Sigmoid colon (tissue), 7 donors: ENCODE results near the gene RHBDF2. TPM values are rescaled to one million over a fixed set of nuclear protein-coding genes. Genes with fewer than 3 reads are reported as not detected.

Experiments
- DNase-seq: peaks from one replicate; pipeline ENCODE4 v3.0.0-alpha.2; 2019
- H3K27ac ChIP-seq, 4 donors: fragments of 200-600 bp; sonication (generic); one replicate each; pipeline ENCODE4 v1.5.1; 2016 to 2019; ENCODE audit warnings: mild to moderate bottlenecking in 1 of 4
- H3K27me3 ChIP-seq, 3 donors: fragments of 200-600 bp; sonication (generic); one replicate each; pipeline ENCODE4 v1.5.1; 2019; ENCODE audit warnings: mild to moderate bottlenecking in 1 of 3
- H3K36me3 ChIP-seq, 4 donors: fragments of 200-600 bp; sonication (generic); one replicate each; pipeline ENCODE4 v1.5.1; 2016 to 2019
- H3K4me1 ChIP-seq, 4 donors: fragments of 200-600 bp; sonication (generic); one replicate each; pipeline ENCODE4 v1.5.1; 2017 to 2019
- H3K4me3 ChIP-seq, 4 donors: fragments of 200-600 bp; sonication (generic); one replicate each; pipeline ENCODE4 v1.5.1; 2017 to 2019; ENCODE audit warnings: mild to moderate bottlenecking in 2 of 4, moderate library complexity in 1 of 4
- H3K9me3 ChIP-seq, 4 donors: fragments of 200-600 bp in 3 of 4; sonication (generic) in 3 of 4; one replicate each; pipeline versions ENCODE4 v1.5.1 to v1.6.1; 2013 to 2019
- EP300 ChIP-seq, 4 donors: sonication (generic); formaldehyde crosslinking; IDR thresholded peaks; one replicate each; pipeline ENCODE4 v1.6.1; 2017; ENCODE audit warnings: antibody characterized with exemption in 4 of 4
- POLR2A ChIP-seq, 2 donors: fragments of 450-650 bp; IDR thresholded peaks; one replicate each; pipeline ENCODE4 v1.6.1; 2016; ENCODE audit warnings: antibody characterized with exemption in 2 of 2, mild to moderate bottlenecking in 2 of 2, moderate library complexity in 2 of 2
- POLR2AphosphoS5 ChIP-seq, 4 donors: sonication (generic); formaldehyde crosslinking; IDR thresholded peaks; one replicate each; pipeline ENCODE4 v1.6.1; 2017; ENCODE audit warnings: antibody characterized with exemption in 4 of 4
- WGBS, 2 donors: extraction: QIAGEN DNeasy Blood & Tissue Kit; methylation state at CpG; one replicate each; pipeline ENCODE4 v1.1.7; 2013; 5-methylcytosine and 5-hydroxymethylcytosine counted together
- intact Hi-C: fragments of 100-400 bp; cut with DNase I; formaldehyde crosslinking; loops from one replicate; pipeline ENCODE4 v1.15.1; 2023
- polyA plus RNA-seq, 3 donors: library from polyadenylated mRNA; stranded (reverse); fragments of 200-250 nt; gene quantifications; one replicate each; pipeline ENCODE4 v1.2.3, GENCODE V29; 2013
- total RNA-seq, 4 donors: library from RNA; depleted of rRNA; stranded (reverse); fragments of >200 nt; gene quantifications; one replicate each; pipeline ENCODE4 v1.1.0, GENCODE V29; 2016
- TF ChIP-seq, protein P1 (sequence below), 4 experiments: fragments of 450-650 bp in 3 of 4; fragments of 200-600 bp in 1 of 4; IDR thresholded peaks; one replicate each; pipeline ENCODE4 v1.5.1; 2016 to 2019; ENCODE audit warnings: antibody characterized with exemption in 4 of 4, mild to moderate bottlenecking in 3 of 4, moderate library complexity in 2 of 4
- donor health status: healthy with polysubstance abuse.
- donor health status: Bipolar disorder and iron deficiency.
- donor health status: healthy.

The RHBDF2 gene
- total and polyA plus RNA-seq, 7 donors, result 1.2 to 35.7 (median 11.1) TPM

DNA sequence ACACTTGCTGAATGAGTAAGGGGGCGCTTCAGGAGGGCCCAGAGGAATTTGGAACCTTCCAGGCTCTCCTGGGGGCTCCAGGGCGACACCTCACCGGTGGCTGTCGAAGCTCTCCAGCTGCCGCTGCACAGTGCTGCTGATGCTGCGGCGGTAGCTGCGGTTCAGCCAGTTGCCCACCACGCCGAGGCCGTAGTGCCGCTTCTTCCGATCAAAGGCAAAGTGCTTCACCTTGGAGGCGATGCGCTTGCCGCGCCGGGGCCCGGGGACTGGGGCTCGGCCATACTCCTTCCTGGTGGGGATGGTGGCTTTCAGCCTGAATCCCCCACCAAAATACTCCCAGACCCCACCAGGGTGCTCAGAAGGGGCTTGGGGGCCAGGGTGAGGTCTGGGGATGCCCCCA is 24.5 kb downstream of the RHBDF2 start:
- H3K9me3 ChIP-seq, result no peaks in the 10 kb centered on the region
- no peaks in the 10 kb centered on the region for H3K4me1 ChIP-seq
- DNase-seq, result no peak
- H3K27ac ChIP-seq, result no peak overlapping the region
- TF ChIP-seq, protein P1, sequence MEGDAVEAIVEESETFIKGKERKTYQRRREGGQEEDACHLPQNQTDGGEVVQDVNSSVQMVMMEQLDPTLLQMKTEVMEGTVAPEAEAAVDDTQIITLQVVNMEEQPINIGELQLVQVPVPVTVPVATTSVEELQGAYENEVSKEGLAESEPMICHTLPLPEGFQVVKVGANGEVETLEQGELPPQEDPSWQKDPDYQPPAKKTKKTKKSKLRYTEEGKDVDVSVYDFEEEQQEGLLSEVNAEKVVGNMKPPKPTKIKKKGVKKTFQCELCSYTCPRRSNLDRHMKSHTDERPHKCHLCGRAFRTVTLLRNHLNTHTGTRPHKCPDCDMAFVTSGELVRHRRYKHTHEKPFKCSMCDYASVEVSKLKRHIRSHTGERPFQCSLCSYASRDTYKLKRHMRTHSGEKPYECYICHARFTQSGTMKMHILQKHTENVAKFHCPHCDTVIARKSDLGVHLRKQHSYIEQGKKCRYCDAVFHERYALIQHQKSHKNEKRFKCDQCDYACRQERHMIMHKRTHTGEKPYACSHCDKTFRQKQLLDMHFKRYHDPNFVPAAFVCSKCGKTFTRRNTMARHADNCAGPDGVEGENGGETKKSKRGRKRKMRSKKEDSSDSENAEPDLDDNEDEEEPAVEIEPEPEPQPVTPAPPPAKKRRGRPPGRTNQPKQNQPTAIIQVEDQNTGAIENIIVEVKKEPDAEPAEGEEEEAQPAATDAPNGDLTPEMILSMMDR (IDR thresholded peaks at IDR 0.05), result no peak
- H3K36me3 ChIP-seq, result peaks cover 0 to 3% (median 2%) of the 10 kb centered on the region in 4 donors
- WGBS, 2 donors, result 97% methylated on average over 20 of the region's 20 CpGs
- no peaks in the 10 kb centered on the region for H3K27me3 ChIP-seq
- intact Hi-C loops, result no loop called here
- H3K4me3 ChIP-seq, result no peak overlapping the region

DNA sequence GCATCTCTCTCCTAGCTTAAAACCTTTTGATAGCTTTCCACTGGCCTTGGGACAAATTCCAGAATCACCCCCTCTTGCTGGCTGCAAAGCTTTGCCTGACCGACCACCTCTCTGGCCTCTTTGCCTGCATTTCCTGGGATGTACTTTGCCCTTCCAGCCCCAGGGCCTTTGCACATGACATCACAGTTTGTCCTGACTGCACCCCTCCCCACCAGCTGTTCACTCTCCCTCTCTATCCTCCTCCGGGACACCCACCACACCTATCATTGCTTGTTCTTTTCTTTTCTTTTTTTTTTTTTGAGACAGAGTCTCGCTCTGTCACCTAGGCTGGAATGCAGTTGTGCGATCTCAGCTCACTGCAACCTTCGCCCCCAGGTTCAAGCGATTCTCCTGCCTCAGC is 25.9 kb downstream of the RHBDF2 start:
- TF ChIP-seq, protein P1 (IDR thresholded peaks at IDR 0.05), result no peak
- no peak for TF ChIP-seq POLR2A (IDR thresholded peaks at IDR 0.05)
- TF ChIP-seq EP300 (IDR thresholded peaks at IDR 0.05), result no peak
- no peak for TF ChIP-seq POLR2AphosphoS5 (IDR thresholded peaks at IDR 0.05)
- H3K9me3 ChIP-seq, result no peaks in the 10 kb centered on the region
- 96 to 98% methylated on average over 6 of the region's 6 CpGs for WGBS, 2 donors
- H3K4me1 ChIP-seq, result no peaks in the 10 kb centered on the region
- H3K27me3 ChIP-seq, result no peaks in the 10 kb centered on the region
- intact Hi-C loops, result no loop called here
- H3K36me3 ChIP-seq, result peaks cover 0 to 3% (median 2%) of the 10 kb centered on the region in 4 donors
- no peak overlapping the region for H3K4me3 ChIP-seq
- H3K27ac ChIP-seq, result no peak overlapping the region
- no peak for DNase-seq

DNA sequence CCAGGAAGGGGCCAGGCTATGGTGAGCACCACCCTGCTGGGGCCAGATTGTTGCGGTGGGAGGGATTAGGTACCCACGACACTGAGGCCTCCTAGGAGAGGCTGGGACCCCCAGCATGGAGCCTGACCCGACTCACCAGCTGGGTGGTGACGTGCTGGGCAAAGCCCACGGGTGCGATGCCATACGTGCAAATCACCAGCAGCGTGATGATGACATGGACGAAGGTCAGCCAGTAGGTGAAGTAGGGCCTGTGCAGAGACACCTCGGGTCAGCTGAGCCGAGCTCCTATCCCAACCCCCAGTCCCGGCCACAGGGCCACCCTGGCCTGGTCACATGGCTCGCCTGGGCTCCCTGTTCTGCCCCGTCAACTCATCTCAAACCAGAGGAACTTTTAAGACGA is 26.3 kb downstream of the RHBDF2 start:
- TF ChIP-seq EP300 (IDR thresholded peaks at IDR 0.05) (no peak), POLR2AphosphoS5 (IDR thresholded peaks at IDR 0.05) (no peak), POLR2A (IDR thresholded peaks at IDR 0.05) (no peak)
- TF ChIP-seq, protein P1 (IDR thresholded peaks at IDR 0.05), result no peak
- Histone ChIP-seq H3K4me3 (no peak overlapping the region), H3K4me1 (no peaks in the 10 kb centered on the region), H3K36me3 (peaks cover 0 to 3% (median 2%) of the 10 kb centered on the region in 4 donors), H3K9me3 (no peaks in the 10 kb centered on the region), H3K27me3 (no peaks in the 10 kb centered on the region), H3K27ac (no peak overlapping the region)
- intact Hi-C loops, result no loop called here
- 94 to 95% methylated on average over 15 of the region's 15 CpGs for WGBS, 2 donors
- DNase-seq, result no peak

DNA sequence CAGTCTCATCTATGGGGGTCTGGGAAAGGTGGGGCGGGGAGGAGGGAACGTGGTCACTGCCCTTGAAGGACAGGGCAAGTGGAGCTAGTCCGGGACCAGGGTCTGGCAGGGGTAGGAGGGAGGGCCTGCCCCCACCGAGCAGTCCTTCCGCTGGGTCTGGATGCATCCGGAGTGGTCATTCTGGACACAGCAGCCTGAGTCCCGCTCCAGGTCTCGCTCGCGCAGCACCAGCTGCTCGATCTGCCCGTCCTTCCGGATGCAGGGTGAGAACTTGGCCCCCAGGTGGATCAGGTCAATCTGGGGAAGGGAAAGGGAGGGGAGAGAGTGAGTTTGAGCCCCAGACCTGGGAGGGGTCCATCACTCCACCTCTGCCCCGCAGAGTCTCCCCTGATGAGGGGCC is 27.0 kb downstream of the RHBDF2 start:
- no peak for DNase-seq
- H3K9me3 ChIP-seq, result no peaks in the 10 kb centered on the region
- 96% methylated on average over 14 of the region's 14 CpGs for WGBS, 2 donors
- no peaks in the 10 kb centered on the region for H3K27me3 ChIP-seq
- no peak overlapping the region for H3K4me3 ChIP-seq
- no peaks in the 10 kb centered on the region for H3K4me1 ChIP-seq
- no peak overlapping the region for H3K27ac ChIP-seq
- TF ChIP-seq POLR2AphosphoS5 (IDR thresholded peaks at IDR 0.05) (no peak), EP300 (IDR thresholded peaks at IDR 0.05) (no peak), POLR2A (IDR thresholded peaks at IDR 0.05) (no peak)
- TF ChIP-seq, protein P1 (IDR thresholded peaks at IDR 0.05), result no peak
- H3K36me3 ChIP-seq, result peaks cover 0 to 3% (median 2%) of the 10 kb centered on the region in 4 donors
- intact Hi-C loops, result no loop called here

DNA sequence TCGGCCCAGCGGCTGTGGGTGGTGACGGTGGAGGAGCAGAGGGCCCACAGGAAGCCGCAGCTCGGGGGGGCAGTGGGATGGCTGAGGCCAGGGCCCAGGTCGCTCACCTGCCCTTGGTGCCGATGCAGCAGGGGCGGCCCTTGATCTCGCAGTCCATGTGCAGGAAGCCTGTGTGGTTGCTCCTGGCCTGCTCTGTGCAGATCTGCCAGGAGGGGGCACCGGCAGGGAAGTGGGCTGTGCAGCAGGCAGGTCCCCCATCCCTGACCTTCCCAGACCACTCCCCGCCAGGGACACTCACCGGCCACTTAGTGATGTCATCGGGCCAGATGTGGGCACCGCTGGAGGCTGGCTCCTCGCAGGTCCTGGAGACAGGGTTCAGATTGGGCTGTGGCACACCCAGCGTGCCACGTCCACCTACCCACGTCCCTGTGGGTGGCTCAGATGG is 27.7 kb downstream of the RHBDF2 start:
- DNase-seq, result no peak
- TF ChIP-seq POLR2AphosphoS5 (IDR thresholded peaks at IDR 0.05) (no peak), EP300 (IDR thresholded peaks at IDR 0.05) (no peak), POLR2A (IDR thresholded peaks at IDR 0.05) (no peak)
- TF ChIP-seq, protein P1 (IDR thresholded peaks at IDR 0.05), result no peak
- H3K27ac ChIP-seq, result no peak overlapping the region
- no peaks in the 10 kb centered on the region for H3K27me3 ChIP-seq
- no peaks in the 10 kb centered on the region for H3K9me3 ChIP-seq
- no peak overlapping the region for H3K4me3 ChIP-seq
- no peaks in the 10 kb centered on the region for H3K4me1 ChIP-seq
- 88 to 90% methylated on average over 18 of the region's 18 CpGs for WGBS, 2 donors
- intact Hi-C loops, result no loop called here
- peaks cover 0 to 3% (median 2%) of the 10 kb centered on the region in 4 donors for H3K36me3 ChIP-seq
